HepG2 (cell line): Measurements from ENCODE around the gene ZFP69B. TPM values are rescaled to one million over a fixed set of nuclear protein-coding genes. Genes with fewer than 3 reads are reported as not detected.
A peak's percentile ranks its signal among the peaks of the same experiment; 100 is the strongest.

Source experiments
- ATF2 ChIP-seq: sonication (generic); formaldehyde crosslinking; IDR thresholded peaks from 2 replicates; pipeline ENCODE4 v1.4.0; 2020; ENCODE audit warnings: missing genetic modification reagents
- DMTF1 ChIP-seq: sonication (generic); formaldehyde crosslinking; IDR thresholded peaks from 2 replicates; pipeline ENCODE4 v1.4.0; 2020; ENCODE audit warnings: mild to moderate bottlenecking, missing genetic modification reagents
- FOXO1 ChIP-seq: sonication (generic); formaldehyde crosslinking; IDR thresholded peaks from 2 replicates; pipeline ENCODE4 v1.4.0; 2020; ENCODE audit warnings: missing genetic modification reagents
- HDAC1 ChIP-seq: sonication (generic); formaldehyde crosslinking; IDR thresholded peaks from 2 replicates; pipeline ENCODE4 v1.5.1; 2020; ENCODE audit warnings: mild to moderate bottlenecking, missing genetic modification reagents
- MXD3 ChIP-seq: IDR thresholded peaks from 2 replicates; pipeline ENCODE4 v1.6.1; 2016; ENCODE audit warnings: mild to moderate bottlenecking, missing biosample characterization, missing genetic modification reagents
- NFE2 ChIP-seq: sonication (generic); formaldehyde crosslinking; IDR thresholded peaks from 2 replicates; pipeline ENCODE4 v1.4.0; 2020; ENCODE audit warnings: missing genetic modification reagents
- POGZ ChIP-seq: sonication (generic); formaldehyde crosslinking; IDR thresholded peaks from 2 replicates; pipeline ENCODE4 v1.4.0; 2020; ENCODE audit warnings: mild to moderate bottlenecking, missing genetic modification reagents
- POLR2A ChIP-seq, 2 experiments: IDR thresholded peaks; 2 replicates each; pipeline ENCODE4 v1.6.1; 2011; ENCODE audit warnings: low read depth in 2 of 2, low read length in 2 of 2, mild to moderate bottlenecking in 1 of 2, moderate library complexity in 1 of 2; ENCODE audit not compliant: insufficient read depth in 1 of 2
- SATB2 ChIP-seq: sonication (generic); formaldehyde crosslinking; IDR thresholded peaks from 2 replicates; pipeline ENCODE4 v1.5.0; 2020; ENCODE audit warnings: missing genetic modification reagents
- TBL1XR1 ChIP-seq: fragments of 150-350 bp; IDR thresholded peaks from 2 replicates; pipeline ENCODE4 v1.6.1; 2014; ENCODE audit warnings: borderline replicate concordance, low read length; ENCODE audit not compliant: partially characterized antibody
- TEF ChIP-seq: sonication (generic); formaldehyde crosslinking; IDR thresholded peaks from 2 replicates; pipeline ENCODE4 v1.5.0; 2020; ENCODE audit warnings: missing genetic modification reagents
- UBTF ChIP-seq: sonication (generic); formaldehyde crosslinking; IDR thresholded peaks from 2 replicates; pipeline ENCODE4 v1.4.0; 2020; ENCODE audit warnings: mild to moderate bottlenecking, missing genetic modification reagents
- ZNF274 ChIP-seq: sonication (generic); formaldehyde crosslinking; IDR thresholded peaks from 2 replicates; pipeline ENCODE4 v1.5.1; 2020; ENCODE audit warnings: mild to moderate bottlenecking, missing genetic modification reagents
- ZNF3 ChIP-seq: IDR thresholded peaks from 2 replicates; pipeline ENCODE4 v1.7.0; 2017; ENCODE audit warnings: inconsistent platforms
- ZNF335 ChIP-seq: sonication (generic); formaldehyde crosslinking; IDR thresholded peaks from 2 replicates; pipeline ENCODE4 v1.4.0; 2020; ENCODE audit warnings: missing genetic modification reagents
- ZNF639 ChIP-seq: conservative IDR thresholded peaks from 2 replicates; pipeline ENCODE4 v1.6.1; 2018; ENCODE audit warnings: missing genetic modification reagents
- ZNF7 ChIP-seq: IDR thresholded peaks from 2 replicates; pipeline ENCODE4 v1.6.1; 2016; ENCODE audit warnings: missing biosample characterization, missing genetic modification reagents
- ZNF710 ChIP-seq: sonication (generic); formaldehyde crosslinking; IDR thresholded peaks from 2 replicates; pipeline ENCODE4 v1.5.0; 2020; ENCODE audit warnings: mild to moderate bottlenecking, missing genetic modification reagents, borderline replicate concordance
- ZZZ3 ChIP-seq: sonication (generic); formaldehyde crosslinking; IDR thresholded peaks from 2 replicates; pipeline ENCODE4 v1.4.0; 2020; ENCODE audit warnings: missing genetic modification reagents, mild to moderate bottlenecking, borderline replicate concordance
- polyA plus RNA-seq, 8 experiments: library from polyadenylated mRNA; depleted of rRNA in 3 of 8; stranded (reverse) in 7 of 8; unstranded in 1 of 8; fragments of >200 nt; fragmentation: Illumina TruSeq in 4 of 8; extraction: Trizol in 4 of 8; gene quantifications; 2 replicates each; pipeline versions ENCODE4 v1.2.1 to v1.2.3, GENCODE V29; 2011 to 2016; ENCODE audit warnings: low read depth in 4 of 8, missing spikeins in 1 of 8, mixed read lengths in 1 of 8; ENCODE audit not compliant: insufficient read depth in 1 of 8
- total RNA-seq, 5 experiments: library from RNA; depleted of rRNA; stranded (reverse); fragments of >200 nt; fragmentation: Illumina TruSeq; extraction: Trizol; gene quantifications; 2 replicates each; pipeline ENCODE4 v1.2.3, GENCODE V29; 2016; ENCODE audit warnings: low read depth in 1 of 5

The ZFP69B gene
- total and polyA plus RNA-seq, 2 of the 13 experiments (the other 11 are each of a cell fraction or from before 2014, with no cell fraction given): 4.6 to 7.7 TPM

- no peak for TF ChIP-seq ZNF639 (CRISPR knock-in tag)
- TF ChIP-seq TEF (CRISPR knock-in tag): no peak
- no peak for TF ChIP-seq ZNF335
- no peak for TF ChIP-seq ZNF3 (CRISPR knock-in tag)
- no peak for TF ChIP-seq TBL1XR1
- TF ChIP-seq POGZ (CRISPR knock-in tag): peak; percentile 39; the same call in 1 of the 2 replicates
- peak; percentile 50; the same call in 1 of the 2 replicates for TF ChIP-seq MXD3 (CRISPR knock-in tag)
- TF ChIP-seq UBTF (CRISPR knock-in tag): peak; percentile 63; the same call in 1 of the 2 replicates
- TF ChIP-seq ZNF274 (CRISPR knock-in tag): peak; percentile 24
- TF ChIP-seq HDAC1: peak; percentile 70; the same call in 1 of the 2 replicates
- no peak for TF ChIP-seq SATB2 (CRISPR knock-in tag)
- no peak; the same call in 1 of the 2 replicates for TF ChIP-seq FOXO1 (CRISPR knock-in tag)
- TF ChIP-seq ZNF7 (CRISPR knock-in tag): no peak
- TF ChIP-seq ZNF710 (CRISPR knock-in tag): no peak; the same call in 1 of the 2 replicates
- peak; percentile 20 to 79; a peak in 2 of 4 replicates for TF ChIP-seq POLR2A (IDR thresholded peaks at IDR 0.05; ENCODE audit: insufficient read depth in 1 of 2, low read depth in 2 of 2, low read length in 2 of 2)
- TF ChIP-seq DMTF1 (CRISPR knock-in tag): no peak
- no peak for TF ChIP-seq ZZZ3 (CRISPR knock-in tag)
- TF ChIP-seq ATF2: 0 out of 2 replicates have a peak, but pooled peaks have one; percentile 21
- TF ChIP-seq NFE2 (CRISPR knock-in tag): no peak
Measured at GRCh38 chr1:40476924-40477677, 26.8 kb downstream of the ZFP69B start, which contains the start of gene ZFP69 (continued).
